Uterus (tissue), 4 donors: Measurements from ENCODE around the gene SPG21. TPM values are rescaled to one million over a fixed set of nuclear protein-coding genes. Genes with fewer than 3 reads are reported as not detected.

Source experiments
- DNase-seq, 2 donors: peaks; one replicate each; pipeline ENCODE4 v3.0.0-alpha.2; 2019 to 2020
- H3K27ac ChIP-seq, 2 donors: fragments of 200-600 bp; sonication (generic); 1 replicate in 1 of 2; 2 replicates in 1 of 2; pipeline ENCODE4 v1.5.1; 2016 to 2018
- H3K27me3 ChIP-seq, 2 donors: fragments of 200-600 bp; sonication (generic); one replicate each; pipeline ENCODE4 v1.5.1; 2018 to 2019; ENCODE audit warnings: control low read depth in 1 of 2
- H3K36me3 ChIP-seq, 2 donors: fragments of 200-600 bp; sonication (generic); one replicate each; pipeline ENCODE4 v1.5.1; 2019; ENCODE audit warnings: control low read depth in 1 of 2
- H3K4me1 ChIP-seq, 2 donors: fragments of 200-600 bp; sonication (generic); one replicate each; pipeline ENCODE4 v1.5.1; 2018 to 2019; ENCODE audit warnings: control low read depth in 1 of 2
- H3K4me3 ChIP-seq, 2 donors: fragments of 200-600 bp; sonication (generic); 1 replicate in 1 of 2; 2 replicates in 1 of 2; pipeline ENCODE4 v1.5.1; 2018 to 2019; ENCODE audit warnings: mild to moderate bottlenecking in 1 of 2
- H3K9me3 ChIP-seq, 2 donors: fragments of 200-600 bp; sonication (generic); one replicate each; pipeline ENCODE4 v1.5.1; 2019; ENCODE audit warnings: control low read depth in 1 of 2
- CTCF ChIP-seq, 4 experiments: fragments of 200-600 bp in 2 of 4; fragments of 450-650 bp in 2 of 4; sonication (generic) in 2 of 4; IDR thresholded peaks; one replicate each; pipeline ENCODE4 v1.5.1; 2016 to 2019; ENCODE audit warnings: antibody characterized with exemption in 4 of 4, mild to moderate bottlenecking in 2 of 4, moderate library complexity in 1 of 4
- POLR2A ChIP-seq, 2 donors: fragments of 450-650 bp; IDR thresholded peaks; one replicate each; pipeline ENCODE4 v1.6.1; 2016; ENCODE audit warnings: antibody characterized with exemption in 2 of 2, mild to moderate bottlenecking in 1 of 2, moderate library complexity in 1 of 2
- intact Hi-C: fragments of 100-400 bp; cut with DNase I; formaldehyde crosslinking; loops from one replicate; pipeline ENCODE4 v1.15.1; 2023; ENCODE audit warnings: low total_unique reads
- total RNA-seq, 4 donors: library from RNA; depleted of rRNA in 3 of 4; stranded (reverse); fragments of >200 nt in 3 of 4; gene quantifications; one replicate each; pipeline versions ENCODE4 v1.1.0 to v1.2.4, GENCODE V29; 2014 to 2023
- donor health status: DM: yes; HTN: yes; CAD: no.

SPG21 gene
- total RNA-seq, 4 donors from 2014 or later, result 22.8 to 130 (median 80.7) TPM

GRCh38 chr15:64916365-64916764 lies 73.3 kb downstream of the SPG21 start:
- TF ChIP-seq POLR2A (IDR thresholded peaks at IDR 0.05), result no peak
- no peaks in the 10 kb centered on the region for H3K4me1 ChIP-seq
- intact Hi-C loops, result no loop called here
- H3K9me3 ChIP-seq, result no peaks in the 10 kb centered on the region
- DNase-seq, result no peak
- no peaks in the 10 kb centered on the region for H3K36me3 ChIP-seq
- no peak overlapping the region for H3K4me3 ChIP-seq
- H3K27me3 ChIP-seq, result no peaks in the 10 kb centered on the region
- H3K27ac ChIP-seq, result no peak overlapping the region

GRCh38 chr15:64915518-64916227 lies 74.0 kb downstream of the SPG21 start:
- H3K4me3 ChIP-seq, result no peak overlapping the region
- H3K27me3 ChIP-seq, result no peaks in the 10 kb centered on the region
- no peaks in the 10 kb centered on the region for H3K4me1 ChIP-seq
- H3K27ac ChIP-seq, result no peak overlapping the region
- intact Hi-C loops, result no loop called here
- DNase-seq, result no peak
- TF ChIP-seq CTCF (IDR thresholded peaks at IDR 0.05) (no peak), POLR2A (IDR thresholded peaks at IDR 0.05) (no peak)
- no peaks in the 10 kb centered on the region for H3K36me3 ChIP-seq
- H3K9me3 ChIP-seq, result no peaks in the 10 kb centered on the region

Other genes with a start within 250 kb of the SPG21 start
- 10 to 100 TPM in 1 of 4 donors, 1 to 10 TPM in 3; 1.5 to 58.4 (median 6.4) TPM for gene RBPMS2, start 214.3 kb downstream of the SPG21 start, total RNA-seq
- 1 to 10 TPM in 1 of 4 donors, under 1 TPM in 2, not detected in 1; 0.24 to 5.5 (median 0.29) TPM for gene PIF1, start 164.3 kb downstream of the SPG21 start, total RNA-seq
- gene PLEKHO2, start 148.0 kb downstream of the SPG21 start, total RNA-seq, result 10 to 100 TPM; 10.3 to 46.2 (median 23.0) TPM
- gene ANKDD1A, start 78.0 kb downstream of the SPG21 start, total RNA-seq, result 10 to 100 TPM in 3 of 4 donors, under 1 TPM in 1; 0.59 to 36.2 (median 17.7) TPM
- gene MTFMT, start 39.7 kb upstream of the SPG21 start, total RNA-seq, result 10 to 100 TPM; 11.5 to 30.1 (median 21.0) TPM
- gene SLC51B, start 55.5 kb upstream of the SPG21 start, total RNA-seq, result not detected
- gene RASL12, start 78.1 kb upstream of the SPG21 start, total RNA-seq, result 100 to 1,000 TPM in 1 of 4 donors, 10 to 100 TPM in 3; 65.3 to 116 (median 76.6) TPM
- 1 to 10 TPM in 1 of 4 donors, under 1 TPM in 1, not detected in 2; 0.21 to 1.3 TPM for gene KBTBD13, start 86.8 kb upstream of the SPG21 start, total RNA-seq
- gene UBAP1L, start 125.3 kb upstream of the SPG21 start, total RNA-seq, result 10 to 100 TPM in 1 of 4 donors, 1 to 10 TPM in 2, under 1 TPM in 1; 0.77 to 16.0 (median 3.8) TPM
- 10 to 100 TPM; 14.7 to 34.5 (median 26.6) TPM for gene PDCD7, start 143.9 kb upstream of the SPG21 start, total RNA-seq
- gene CLPX, start 195.4 kb upstream of the SPG21 start, total RNA-seq, result 10 to 100 TPM; 21.0 to 85.2 (median 51.8) TPM
- 10 to 100 TPM; 10.5 to 22.5 (median 14.4) TPM for gene CILP, start 221.6 kb upstream of the SPG21 start, total RNA-seq